ENCODE results near the gene DCLRE1B.
"Not testable (repeated sequence)": the region's sequence is repeated elsewhere in the genome, so short reads cannot be mapped to it uniquely, and the experiment has no call there.

DCLRE1B gene

DNA sequence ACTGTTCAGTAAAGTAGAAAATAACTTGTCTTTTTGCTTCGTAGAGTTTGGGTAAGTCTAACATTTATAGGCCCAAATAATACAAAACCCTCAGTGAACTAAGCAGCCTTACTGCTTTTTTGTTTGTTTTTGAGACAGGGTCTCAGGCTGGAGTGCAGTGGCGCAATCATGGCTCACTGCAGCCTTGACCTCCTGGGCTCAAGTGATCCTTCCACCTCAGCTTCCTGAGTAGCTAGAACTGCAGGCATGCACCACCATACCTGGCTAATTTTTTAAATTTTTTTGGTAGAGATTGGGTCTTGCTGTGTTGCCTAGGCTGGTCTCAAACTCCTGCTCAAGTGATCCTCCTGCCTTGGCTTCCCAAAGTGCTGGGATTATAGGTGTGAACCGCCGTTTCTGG lies 43.0 kb downstream of the DCLRE1B start:
- DNase-seq (ENCODE audit: low read depth in 2 of 2): not testable (repeated sequence)

- DNase-seq (ENCODE audit: low read depth in 2 of 2): no peak
Measured at GRCh38 chr1:113949007-113949406, 43.9 kb downstream of the DCLRE1B start.

GRCh38 chr1:113950908-113951307 lies 45.8 kb downstream of the DCLRE1B start:
- no peak for DNase-seq (ENCODE audit: low read depth in 2 of 2)

- DNase-seq (ENCODE audit: low read depth in 2 of 2): no peak
Measured at GRCh38 chr1:113951719-113952118, 46.6 kb downstream of the DCLRE1B start.

DNA sequence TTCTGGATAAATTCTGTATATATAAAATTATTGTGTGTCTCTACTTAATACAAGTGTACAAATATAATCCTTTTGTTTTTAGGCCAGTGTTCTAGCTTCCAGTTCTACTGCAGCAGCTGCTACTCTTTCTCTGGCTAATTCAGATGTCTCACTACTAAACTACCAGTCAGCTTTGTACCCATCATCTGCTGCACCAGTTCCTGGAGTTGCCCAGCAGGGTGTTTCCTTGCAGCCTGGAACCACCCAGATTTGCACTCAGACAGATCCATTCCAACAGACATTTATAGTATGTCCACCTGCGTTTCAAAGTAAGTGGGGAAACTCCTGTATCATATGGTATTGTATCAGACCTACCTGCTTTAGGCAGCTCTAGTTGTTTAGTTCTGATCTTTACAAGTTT lies 52.9 kb downstream of the DCLRE1B start:
- no peak for DNase-seq (ENCODE audit: low read depth in 2 of 2)

DNA sequence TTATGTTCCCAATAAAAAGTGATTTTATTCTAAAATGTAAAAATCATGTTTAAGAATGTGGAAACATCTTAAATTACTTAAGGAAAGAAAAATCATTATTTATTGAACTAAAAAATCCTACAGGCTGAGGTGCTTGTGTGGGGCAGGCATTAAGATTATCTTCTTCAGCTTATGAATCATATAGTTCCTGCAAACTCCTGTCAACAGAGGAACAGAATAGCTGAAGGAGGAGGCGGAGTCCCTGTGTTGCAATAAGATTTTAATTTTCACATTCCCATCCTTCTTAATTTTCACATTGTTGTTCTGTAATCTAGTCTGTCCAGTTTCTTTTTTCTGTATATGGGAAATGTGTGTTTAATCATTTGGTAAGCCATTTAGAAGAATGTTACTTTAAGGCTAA lies 53.6 kb downstream of the DCLRE1B start:
- no peak for DNase-seq (ENCODE audit: low read depth in 2 of 2)

DNA sequence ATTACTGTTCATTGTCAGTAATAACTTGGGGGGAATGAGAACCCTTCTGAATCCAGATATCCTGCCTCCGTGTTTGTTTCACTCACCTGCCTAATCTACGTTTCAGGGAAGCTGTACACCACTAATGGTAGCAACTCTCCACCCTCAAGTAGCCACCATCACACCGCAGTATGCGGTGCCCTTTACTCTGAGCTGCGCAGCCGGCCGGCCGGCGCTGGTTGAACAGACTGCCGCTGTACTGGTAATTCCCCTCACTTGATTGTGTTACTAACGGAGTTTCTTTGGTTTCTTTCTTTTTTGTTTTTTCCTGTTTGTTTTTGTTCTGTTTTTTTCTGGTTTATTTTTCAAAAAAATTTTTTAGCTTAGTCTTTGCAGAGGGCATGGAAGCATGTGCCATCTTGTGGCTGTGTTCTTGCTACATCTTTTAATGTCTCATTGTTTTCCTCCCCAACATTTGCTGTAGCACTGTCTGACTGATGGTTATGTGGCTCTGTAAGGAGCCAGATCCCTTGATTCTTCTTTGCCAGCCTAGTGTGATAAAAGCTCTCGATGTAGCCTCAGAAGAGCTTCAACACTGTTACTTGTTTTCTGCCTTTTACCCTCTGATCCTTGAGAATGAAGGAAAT lies 58.3 kb downstream of the DCLRE1B start:
- DNase-seq (ENCODE audit: low read depth in 2 of 2): no peak
